Nephron progenitor cell (in vitro differentiated cells): ENCODE measurements around the gene EYA2.

Experiments
- DNase-seq: peaks from one replicate; pipeline ENCODE4 v3.0.0; 2021
- H3K27ac Mint-ChIP-seq: 2 replicates; pipeline ENCODE4 v1.8.0; 2021; ENCODE audit warnings: mild to moderate bottlenecking, moderate library complexity, mixed read lengths
- H3K27me3 Mint-ChIP-seq: 2 replicates; pipeline ENCODE4 v1.8.0; 2021; ENCODE audit warnings: mild to moderate bottlenecking, low read depth, mixed read lengths; ENCODE audit not compliant: poor library complexity
- H3K36me3 Mint-ChIP-seq: 2 replicates; pipeline ENCODE4 v1.8.0; 2021; ENCODE audit warnings: low read depth, mixed read lengths
- H3K4me1 Mint-ChIP-seq: 2 replicates; pipeline ENCODE4 v1.8.0; 2021; ENCODE audit warnings: mixed read lengths
- H3K4me3 Mint-ChIP-seq: 2 replicates; pipeline ENCODE4 v1.8.0; 2021; ENCODE audit warnings: mild to moderate bottlenecking, moderate library complexity, mixed read lengths
- H3K9me3 Mint-ChIP-seq: 2 replicates; pipeline ENCODE4 v1.8.0; 2021; ENCODE audit warnings: mild to moderate bottlenecking, moderate library complexity, mixed read lengths
- CTCF ChIP-seq: fragments of 200-600 bp; sonication (generic); IDR thresholded peaks from 2 replicates; pipeline ENCODE4 v1.5.0; 2021; ENCODE audit warnings: antibody characterized with exemption

EYA2 gene

DNA sequence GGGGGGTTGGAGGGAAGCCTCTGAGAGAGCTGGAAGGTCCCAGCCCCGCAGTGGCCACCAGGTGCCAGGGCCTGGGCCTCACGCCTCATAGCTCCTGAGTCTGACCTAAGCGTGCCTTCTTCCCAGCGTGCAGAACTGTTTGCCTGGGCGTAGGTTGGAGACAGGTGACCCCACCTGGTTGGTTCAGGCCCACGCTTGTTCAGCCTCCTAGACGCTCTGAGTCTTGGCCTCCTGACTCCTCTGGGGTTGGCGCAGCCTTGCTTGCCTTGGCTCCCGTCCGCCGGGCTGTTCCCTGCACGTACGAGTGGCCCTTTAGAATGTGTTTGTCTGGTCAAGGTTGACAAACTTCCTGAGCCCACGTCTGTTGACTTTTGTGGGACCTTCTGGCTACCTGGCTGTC lies 70.8 kb downstream of the EYA2 start:
- H3K27ac Mint-ChIP-seq, result no peak overlapping the region
- peaks cover 34% of the 10 kb centered on the region for H3K4me1 Mint-ChIP-seq
- H3K27me3 Mint-ChIP-seq, result peaks cover 7% of the 10 kb centered on the region
- H3K36me3 Mint-ChIP-seq, result peaks cover 7% of the 10 kb centered on the region
- H3K4me3 Mint-ChIP-seq, result no peak overlapping the region
- TF ChIP-seq CTCF, result no peak
- no peak for DNase-seq
- peaks cover 3% of the 10 kb centered on the region for H3K9me3 Mint-ChIP-seq

GRCh38 chr20:46967646-46968045 lies 73.0 kb downstream of the EYA2 start:
- peaks cover 3% of the 10 kb centered on the region for H3K9me3 Mint-ChIP-seq
- H3K36me3 Mint-ChIP-seq, result peaks cover 5% of the 10 kb centered on the region
- TF ChIP-seq CTCF, result no peak
- DNase-seq, result no peak
- peaks cover 47% of the 10 kb centered on the region for H3K4me1 Mint-ChIP-seq
- H3K4me3 Mint-ChIP-seq, result no peak overlapping the region
- peaks cover 8% of the 10 kb centered on the region for H3K27me3 Mint-ChIP-seq
- H3K27ac Mint-ChIP-seq, result no peak overlapping the region

GRCh38 chr20:46970937-46971630 lies 76.4 kb downstream of the EYA2 start:
- H3K27ac Mint-ChIP-seq, result peak overlapping the region; percentile 21
- peaks cover 11% of the 10 kb centered on the region for H3K27me3 Mint-ChIP-seq
- peak; percentile 27 for DNase-seq
- H3K36me3 Mint-ChIP-seq, result no peaks in the 10 kb centered on the region
- no peak for TF ChIP-seq CTCF
- no peaks in the 10 kb centered on the region for H3K9me3 Mint-ChIP-seq
- H3K4me3 Mint-ChIP-seq, result peak overlapping the region; percentile 16
- H3K4me1 Mint-ChIP-seq, result peaks cover 32% of the 10 kb centered on the region

DNA sequence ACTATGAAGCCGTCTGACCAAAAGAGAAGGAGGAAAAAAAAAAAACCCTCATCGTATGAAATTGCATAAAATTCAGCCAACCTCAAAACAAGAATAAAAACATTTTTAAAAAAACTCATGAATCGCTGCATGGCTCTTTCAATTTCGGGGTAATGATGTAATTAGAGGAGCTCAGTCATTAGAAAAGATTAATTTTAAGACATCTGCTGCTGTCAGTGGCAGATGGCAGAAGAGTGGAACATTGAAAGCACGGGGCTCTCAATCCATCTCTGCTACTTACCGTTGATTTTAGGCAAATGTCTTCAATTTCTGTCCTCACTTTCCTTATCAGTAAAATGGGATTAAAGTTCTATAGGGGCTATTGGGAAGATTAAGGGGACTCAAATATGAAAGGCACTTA lies 79.1 kb downstream of the EYA2 start:
- peaks cover 40% of the 10 kb centered on the region for H3K4me1 Mint-ChIP-seq
- peaks cover 11% of the 10 kb centered on the region for H3K27me3 Mint-ChIP-seq
- no peak overlapping the region for H3K27ac Mint-ChIP-seq

DNA sequence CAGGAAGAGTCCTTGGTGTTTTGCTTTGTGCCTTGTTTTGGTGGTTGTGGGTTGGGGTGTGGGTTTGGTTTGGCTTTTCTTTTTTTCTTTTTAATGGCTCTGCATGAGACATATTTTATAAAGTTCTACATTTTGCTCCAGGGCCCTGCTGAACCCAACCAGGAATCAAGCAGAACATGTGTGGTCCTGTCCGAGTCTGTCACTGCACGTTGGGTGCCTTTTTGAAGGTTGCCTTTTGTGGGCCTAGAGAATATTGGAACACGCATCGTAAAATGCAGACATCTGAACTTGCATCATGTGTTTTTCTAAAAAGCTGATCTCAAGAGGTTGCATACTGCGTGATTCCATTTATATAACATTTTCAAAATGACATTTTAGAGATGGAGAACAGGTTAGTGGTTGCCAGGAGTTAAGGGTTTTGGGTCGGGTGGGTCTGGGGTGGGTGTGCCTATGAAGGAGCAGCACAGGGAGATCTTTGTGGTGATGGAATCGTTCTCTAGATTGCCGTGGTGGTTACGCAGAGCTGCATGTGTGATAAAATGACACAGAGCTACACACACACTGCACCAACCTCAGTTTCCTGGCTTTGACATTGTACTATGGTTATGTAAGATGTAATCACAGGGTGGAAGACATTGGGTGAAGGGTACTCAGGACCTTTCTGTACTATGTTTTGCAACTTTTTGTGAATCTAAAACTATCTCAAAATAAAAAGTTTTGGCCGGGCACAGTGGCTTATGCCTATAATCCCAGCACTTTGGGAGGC lies 80.2 kb downstream of the EYA2 start:
- no peaks in the 10 kb centered on the region for H3K36me3 Mint-ChIP-seq
- peaks cover 11% of the 10 kb centered on the region for H3K27me3 Mint-ChIP-seq
- H3K4me3 Mint-ChIP-seq, result no peak overlapping the region
- TF ChIP-seq CTCF, result no peak
- no peaks in the 10 kb centered on the region for H3K9me3 Mint-ChIP-seq
- H3K27ac Mint-ChIP-seq, result no peak overlapping the region
- no peak for DNase-seq
- H3K4me1 Mint-ChIP-seq, result peaks cover 44% of the 10 kb centered on the region

More for the DNA sequence above, 79.1 kb downstream of the EYA2 start:
- no peaks in the 10 kb centered on the region for H3K9me3 Mint-ChIP-seq
- no peaks in the 10 kb centered on the region for H3K36me3 Mint-ChIP-seq
- no peak overlapping the region for H3K4me3 Mint-ChIP-seq
- TF ChIP-seq CTCF, result no peak
- DNase-seq, result no peak
